Activated CD8-positive, alpha-beta memory T cell treated with anti-CD3 and anti-CD28 coated beads, Interleukin-2, amount 50 U/mL, for 4 hours (primary cell): ENCODE data around the gene FEM1C.
"Not testable (repeated sequence)": the region's sequence is repeated elsewhere in the genome, so short reads cannot be mapped to it uniquely, and the experiment has no call there.

Source experiments
- DNase-seq: peaks from one replicate; pipeline ENCODE4 v3.0.0-alpha.2; 2020

FEM1C gene

DNA sequence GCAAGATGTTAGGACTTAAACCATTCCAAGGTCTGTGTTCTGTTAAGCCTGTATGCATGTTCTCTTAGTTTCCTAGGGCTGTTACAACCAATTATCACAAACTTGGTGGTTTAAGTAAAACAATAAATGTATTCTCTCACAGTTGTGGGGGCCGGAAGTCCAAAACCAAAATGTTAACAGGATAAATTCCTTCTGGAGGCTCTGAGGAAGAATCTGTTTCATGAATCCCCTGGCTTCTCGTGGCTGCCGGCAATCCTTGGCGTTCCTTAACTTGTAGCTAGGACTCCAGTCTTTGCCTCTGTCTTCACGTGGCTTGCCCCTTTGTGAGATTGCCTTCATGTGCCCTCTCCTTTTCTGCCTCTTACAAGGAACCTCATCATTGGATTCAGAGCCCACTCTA, 30.4 kb downstream of the FEM1C start:
- DNase-seq: no peak

DNA sequence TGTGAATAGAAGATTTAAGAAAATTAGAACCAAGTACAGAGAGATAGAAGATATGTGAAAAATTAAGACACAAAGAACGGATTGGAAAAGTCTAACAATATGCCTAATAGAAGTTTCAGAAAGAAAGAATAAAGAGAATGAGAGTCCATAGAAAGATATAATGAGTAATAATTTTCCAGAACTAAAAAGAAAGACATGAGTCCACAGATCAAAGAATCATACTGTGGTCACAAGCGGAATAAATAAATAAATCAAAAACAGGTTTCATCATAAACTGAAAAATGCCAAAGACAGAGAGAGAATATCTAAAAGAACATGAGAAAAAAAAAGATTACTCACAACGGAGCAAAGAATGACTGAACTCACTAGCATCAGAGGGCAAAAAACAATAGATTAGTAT, 32.9 kb downstream of the FEM1C start:
- no peak for DNase-seq

DNA sequence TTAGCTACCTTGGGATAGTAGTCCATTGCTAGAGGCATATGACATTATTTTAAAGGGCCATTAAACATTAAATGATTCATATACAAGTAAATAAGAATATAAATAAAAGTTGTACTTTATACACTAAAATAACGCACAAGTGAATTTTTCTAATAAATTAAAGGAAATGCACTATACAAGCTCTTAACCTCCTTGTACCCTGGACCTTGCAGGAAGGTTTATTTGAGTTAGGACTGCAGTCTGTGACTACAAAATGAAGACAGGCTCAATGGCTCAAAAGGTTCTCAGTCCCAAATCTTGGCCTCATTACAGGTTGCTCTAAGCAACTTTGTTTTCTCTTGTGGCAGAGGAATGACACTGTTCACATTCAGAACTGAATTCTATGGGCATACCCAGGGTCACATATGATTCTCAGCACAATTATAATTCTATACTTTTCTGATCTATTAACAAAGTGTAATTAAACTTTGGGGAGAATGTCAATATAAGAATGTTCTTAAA, 34.4 kb downstream of the FEM1C start:
- no peak for DNase-seq

DNA sequence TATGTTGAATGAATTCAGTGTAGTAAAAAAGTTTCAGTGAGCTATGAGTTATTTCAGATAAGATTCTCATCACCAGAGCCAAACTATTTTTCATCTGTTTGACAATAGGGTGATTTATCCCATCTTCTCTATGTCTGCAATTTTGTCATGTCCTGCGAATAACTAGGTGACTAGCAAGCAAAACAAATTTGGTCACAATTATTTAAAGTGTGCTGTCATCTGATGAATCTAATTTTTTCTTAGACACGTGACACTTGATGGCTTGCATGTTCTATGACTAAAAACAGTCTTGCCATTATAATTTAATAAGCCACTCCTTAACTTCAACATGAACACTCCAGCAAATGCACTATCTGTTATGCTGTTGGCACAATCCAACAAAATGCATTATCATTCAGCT, 35.0 kb downstream of the FEM1C start:
- no peak for DNase-seq

DNA sequence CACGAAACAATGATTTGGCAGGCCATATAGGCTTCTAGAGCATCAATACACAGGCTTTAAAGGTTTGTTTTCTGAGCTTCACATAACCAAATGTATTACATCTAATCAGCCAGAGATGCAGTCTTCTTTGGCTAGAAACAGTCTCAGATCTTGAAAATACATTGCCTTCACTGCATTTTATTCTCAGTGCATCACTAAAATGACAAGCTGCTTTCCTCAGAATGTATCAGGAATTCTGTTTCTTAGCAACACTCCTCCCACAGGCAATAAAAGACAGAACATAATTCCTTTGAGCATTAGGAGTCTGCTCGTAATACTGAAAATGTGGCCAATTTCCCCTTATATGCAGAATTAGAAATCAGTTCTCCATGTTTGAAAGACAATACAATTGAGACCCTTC, 36.9 kb downstream of the FEM1C start:
- DNase-seq: no peak

DNA sequence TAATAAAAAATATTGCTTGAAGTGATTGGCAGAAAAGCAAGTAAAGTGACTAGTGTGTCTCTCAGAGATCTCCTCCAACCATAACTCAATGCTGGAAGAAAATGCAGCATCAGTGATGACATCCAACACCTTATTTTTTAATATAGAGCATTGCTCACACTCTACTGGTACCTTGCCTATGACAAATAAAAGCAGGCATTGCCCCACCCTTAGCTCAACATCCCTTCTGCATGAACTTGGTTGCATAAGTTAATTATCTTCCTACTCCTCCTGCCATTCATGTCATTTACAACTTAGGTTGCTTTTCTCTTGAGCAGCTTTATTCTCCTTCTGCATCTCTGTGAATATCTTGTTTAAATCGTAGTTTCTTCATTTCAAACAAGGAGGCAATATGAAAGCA, 41.2 kb downstream of the FEM1C start:
- DNase-seq: no peak

DNA sequence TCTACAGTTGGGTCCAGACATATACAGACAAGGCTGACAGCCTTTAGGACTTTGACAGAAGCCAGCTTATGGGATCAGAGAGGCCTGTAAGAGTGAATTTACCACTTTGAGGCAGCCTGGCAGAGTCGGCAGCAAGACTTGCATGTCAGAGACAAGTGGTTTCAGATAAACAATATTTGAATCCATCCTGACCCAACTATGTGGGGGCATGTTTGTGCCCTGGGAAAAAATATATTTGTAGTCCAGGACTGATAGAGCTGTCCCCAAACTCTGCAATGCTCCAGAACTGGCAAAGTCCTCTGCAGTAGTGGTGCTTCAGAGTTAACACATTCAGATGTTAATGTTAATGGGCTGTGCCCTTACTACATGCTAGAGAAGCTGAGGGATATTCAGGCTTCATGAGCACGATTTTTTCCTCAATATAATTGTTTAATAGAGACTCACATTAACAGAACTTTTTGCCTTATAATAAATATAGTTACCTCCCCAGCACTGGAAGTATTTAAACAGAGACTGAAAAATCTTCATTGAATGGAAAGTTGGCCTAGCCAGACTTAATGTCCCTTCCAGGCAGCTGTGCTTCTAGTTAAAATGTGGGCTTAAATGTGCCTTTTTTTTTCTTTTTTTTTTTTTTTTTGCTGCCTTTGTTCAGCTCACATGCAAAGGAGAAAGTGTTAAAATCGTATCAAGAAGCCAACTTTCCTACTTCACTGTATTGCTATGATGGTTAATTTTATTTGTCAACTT, 42.9 kb downstream of the FEM1C start:
- DNase-seq: no peak

DNA sequence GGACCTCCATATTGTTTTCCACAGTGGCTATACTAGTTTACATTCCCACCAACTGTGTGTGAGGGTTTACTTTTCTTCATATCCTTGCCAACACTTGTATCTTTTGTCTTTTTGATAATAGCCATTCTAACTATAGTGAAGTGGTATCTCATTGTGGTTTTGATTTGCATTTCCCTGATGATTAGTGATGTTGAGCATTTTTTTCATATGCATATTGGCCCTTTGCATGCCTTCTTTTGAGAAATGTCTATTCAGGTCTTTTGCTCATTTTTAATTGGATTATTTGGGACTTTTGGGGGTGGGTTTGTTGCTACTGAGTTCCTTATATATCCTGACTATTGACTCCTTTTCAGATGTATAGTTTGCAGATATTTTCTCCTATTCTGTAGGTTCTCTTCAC, 44.4 kb downstream of the FEM1C start:
- no peak for DNase-seq

DNA sequence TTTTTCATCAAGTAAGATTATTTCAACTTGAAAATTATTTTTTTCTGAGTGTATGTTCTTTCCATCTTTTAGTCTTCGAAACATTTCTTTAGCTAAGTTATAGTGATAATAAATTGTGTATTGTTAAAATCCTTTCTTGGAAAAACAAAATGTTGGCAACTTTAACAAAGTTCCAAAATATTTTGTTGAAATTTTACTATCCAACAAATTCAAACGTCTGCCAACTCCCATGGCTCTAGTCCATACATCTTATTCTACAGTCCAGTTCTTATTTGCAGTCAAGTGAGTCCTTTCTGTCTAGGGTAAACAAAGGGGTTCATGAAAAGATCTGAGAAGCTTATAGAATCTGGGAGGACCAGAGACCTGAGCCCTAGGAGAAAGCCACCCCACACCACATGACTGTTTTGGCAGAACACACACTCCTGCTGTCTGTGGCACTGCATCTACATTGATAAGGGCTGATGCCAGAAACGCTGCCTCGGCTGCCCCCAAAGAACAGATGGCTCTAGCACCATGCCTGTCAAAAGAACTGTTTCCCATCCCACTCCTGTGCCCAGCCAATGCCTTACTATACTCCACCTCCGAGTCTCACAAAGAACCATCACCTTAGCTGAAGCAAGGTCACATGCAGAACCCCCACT, 47.5 kb downstream of the FEM1C start:
- DNase-seq: no peak

DNA sequence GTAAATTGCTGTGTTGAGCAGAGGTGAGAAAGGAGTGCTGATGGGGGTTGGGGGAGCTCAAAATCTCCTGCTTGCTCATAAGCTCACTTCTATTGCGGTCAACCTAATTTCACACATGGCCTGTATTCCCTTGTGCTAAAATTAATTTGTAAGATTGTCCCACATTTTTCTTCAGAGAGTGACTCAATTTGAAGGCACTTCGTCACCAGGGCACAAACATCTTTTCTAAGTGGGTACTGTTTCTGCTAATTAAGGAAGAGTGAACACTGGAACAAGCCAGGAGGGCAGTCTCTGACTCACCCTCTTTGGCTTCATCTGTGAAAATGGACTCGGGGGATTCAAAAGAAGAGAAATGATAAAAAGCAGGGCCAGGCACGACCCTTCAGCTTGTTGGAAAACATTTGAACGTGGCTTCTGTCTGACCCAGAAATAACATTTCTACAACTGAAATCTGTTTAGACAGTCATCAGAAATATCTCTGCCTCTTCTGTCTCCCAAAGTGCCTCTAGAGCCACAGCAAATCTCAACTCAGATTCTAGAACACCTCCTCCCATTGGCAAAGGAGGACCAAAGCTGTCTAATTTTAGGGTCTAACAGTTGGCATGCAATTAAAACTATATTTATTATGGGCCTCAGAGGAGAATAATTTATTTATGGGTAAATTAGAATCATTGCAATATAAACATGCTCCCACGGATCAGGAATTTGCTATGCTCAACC, 49.8 kb downstream of the FEM1C start:
- DNase-seq: no peak

DNA sequence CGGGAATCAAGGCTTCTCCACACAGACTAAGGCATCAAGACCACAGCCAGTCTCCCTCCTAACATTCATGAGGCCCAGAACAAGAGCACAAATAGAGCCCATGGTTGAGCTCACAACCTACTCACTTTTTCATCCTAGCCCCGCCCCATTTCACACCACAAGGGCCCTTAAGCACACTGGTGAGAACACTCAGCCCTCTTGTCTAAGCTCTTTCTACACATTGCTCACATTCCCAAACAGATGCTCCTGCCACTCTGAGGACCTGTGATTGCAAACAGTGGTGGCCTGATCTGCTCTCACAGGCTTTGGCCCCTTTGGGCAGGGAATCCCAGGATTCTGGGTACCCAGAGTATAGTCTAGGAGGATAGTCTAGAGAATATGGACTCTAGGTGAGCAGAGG, 54.0 kb downstream of the FEM1C start:
- no peak for DNase-seq

DNA sequence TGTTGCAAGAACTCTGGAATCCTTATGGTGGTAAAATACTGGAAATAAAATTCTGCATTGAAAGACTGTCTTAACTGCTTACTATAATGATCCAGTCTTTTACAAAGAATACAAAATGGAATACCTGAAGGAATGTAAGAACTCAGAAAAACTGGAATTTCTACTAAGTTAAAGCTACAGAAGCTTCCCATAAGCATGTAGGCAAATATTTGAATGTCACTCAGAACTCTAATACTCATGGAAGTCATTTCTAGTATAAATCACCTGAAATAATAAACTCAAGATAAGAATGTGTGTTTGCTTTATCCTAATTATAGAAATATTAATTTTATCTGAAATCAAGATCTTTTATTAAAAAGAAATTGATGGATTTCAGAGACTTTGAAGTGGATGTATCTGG, 54.8 kb downstream of the FEM1C start:
- no peak for DNase-seq

DNA sequence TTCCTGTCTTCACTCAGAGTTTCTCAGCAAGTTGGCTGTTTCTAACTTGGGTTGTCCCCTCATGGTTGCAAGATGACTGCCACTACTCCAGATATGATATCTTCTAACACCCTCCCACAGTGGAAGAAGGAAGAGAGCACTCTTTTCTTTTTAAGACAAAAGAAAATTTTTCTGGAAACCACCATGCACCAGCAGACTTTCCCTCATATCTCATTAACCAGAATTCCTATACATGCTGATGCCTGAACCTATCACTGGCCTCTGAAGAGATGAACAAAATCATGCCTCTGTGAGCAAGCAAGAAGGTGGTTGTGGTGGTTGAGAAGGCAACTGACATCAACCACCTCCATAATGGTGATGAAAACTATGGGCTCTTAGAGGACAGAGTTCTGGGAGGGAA, 56.8 kb downstream of the FEM1C start:
- DNase-seq: no peak

DNA sequence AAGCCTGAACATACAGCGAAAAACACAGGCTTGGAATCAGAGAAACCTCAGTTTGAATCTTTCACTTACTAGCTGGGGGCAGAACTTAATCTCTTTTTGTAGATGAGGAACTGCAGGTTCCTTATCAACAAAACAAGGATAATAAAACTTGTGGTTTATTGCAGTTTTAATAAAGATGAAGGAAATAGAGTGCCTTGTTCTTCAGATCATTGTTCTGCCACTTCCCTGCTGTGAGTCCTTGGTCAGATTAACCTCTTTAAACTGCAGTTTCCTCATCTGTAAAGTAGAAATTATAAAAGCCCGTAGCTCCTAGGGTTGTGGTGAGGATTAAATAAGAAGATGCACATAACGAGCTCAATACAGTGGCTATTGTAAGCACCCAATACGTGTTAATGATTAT, 57.4 kb downstream of the FEM1C start:
- no peak for DNase-seq

DNA sequence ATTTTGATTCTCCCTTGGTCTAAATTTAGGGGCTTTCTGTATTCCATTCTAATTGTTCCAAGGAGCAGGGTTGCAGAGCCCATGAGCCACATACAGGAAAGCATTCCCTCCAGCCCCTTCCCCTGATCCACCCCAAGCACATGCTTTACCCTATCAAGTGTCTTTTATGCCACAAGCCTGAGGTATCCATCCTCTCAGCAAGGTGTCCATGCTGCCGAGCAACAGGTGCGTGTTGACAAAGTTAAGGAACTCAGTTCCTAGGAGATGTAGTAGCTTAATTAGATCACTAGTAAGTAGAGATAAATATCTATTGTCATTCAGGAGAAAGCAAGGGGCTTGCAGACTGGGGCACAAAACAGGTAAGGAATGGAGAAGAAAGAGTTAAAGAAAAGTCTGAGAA, 57.8 kb downstream of the FEM1C start:
- no peak for DNase-seq

DNA sequence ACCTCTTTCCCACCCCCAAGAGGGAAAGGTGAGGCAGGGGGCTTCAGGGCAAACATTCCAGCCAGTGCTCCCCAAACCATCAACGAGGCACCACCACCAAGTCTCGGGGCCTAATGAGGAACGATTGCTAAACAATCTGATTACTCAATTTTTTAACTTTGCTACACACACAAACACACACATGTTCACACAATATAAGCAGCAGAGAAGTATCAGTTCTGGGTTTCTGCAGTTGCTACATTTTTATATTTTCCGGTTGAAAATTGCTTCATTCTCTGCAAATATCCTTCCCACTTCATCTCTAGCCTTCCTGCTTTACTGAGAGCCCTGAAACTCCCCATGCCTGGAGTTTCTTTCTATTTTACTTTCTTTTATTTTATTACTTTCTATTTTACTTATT, 60.2 kb downstream of the FEM1C start:
- no peak for DNase-seq

DNA sequence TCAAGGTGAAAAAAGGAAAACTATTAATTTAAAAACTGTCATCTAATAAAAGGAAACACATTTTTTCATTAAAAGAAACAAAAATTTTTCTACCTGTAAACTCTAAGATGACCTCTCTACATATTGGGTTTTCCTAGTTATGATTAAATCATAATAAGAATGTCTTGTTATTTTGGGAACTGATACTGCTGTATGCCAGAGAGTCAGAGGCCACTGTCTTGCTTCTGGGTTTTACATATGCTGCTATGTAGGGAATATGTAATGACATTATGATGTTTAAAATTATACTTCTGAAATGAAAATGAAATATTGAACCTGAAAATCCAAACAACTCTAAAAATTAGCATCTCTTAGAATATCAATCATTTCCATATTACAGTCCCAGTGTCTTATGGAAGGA, 63.7 kb downstream of the FEM1C start:
- no peak for DNase-seq

DNA sequence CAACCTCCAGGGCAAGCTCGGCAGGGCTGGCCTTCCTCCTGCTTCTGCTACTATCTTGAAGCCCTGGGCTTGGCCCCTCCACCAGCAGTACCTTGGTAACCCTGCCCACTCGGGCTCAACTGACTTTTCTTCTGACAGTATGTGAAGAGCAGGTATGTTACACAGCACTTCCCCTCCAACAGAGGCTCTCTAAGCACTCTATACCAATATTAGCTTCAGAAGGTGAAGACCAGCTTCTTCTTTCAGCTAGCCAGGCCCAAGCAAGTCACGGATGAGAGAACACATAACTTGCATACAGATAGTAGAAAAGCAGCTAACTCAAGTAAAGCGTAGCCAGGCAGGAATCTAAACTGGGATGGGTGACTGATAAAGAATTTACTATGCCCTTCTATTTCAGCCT, 64.3 kb downstream of the FEM1C start:
- no peak for DNase-seq

DNA sequence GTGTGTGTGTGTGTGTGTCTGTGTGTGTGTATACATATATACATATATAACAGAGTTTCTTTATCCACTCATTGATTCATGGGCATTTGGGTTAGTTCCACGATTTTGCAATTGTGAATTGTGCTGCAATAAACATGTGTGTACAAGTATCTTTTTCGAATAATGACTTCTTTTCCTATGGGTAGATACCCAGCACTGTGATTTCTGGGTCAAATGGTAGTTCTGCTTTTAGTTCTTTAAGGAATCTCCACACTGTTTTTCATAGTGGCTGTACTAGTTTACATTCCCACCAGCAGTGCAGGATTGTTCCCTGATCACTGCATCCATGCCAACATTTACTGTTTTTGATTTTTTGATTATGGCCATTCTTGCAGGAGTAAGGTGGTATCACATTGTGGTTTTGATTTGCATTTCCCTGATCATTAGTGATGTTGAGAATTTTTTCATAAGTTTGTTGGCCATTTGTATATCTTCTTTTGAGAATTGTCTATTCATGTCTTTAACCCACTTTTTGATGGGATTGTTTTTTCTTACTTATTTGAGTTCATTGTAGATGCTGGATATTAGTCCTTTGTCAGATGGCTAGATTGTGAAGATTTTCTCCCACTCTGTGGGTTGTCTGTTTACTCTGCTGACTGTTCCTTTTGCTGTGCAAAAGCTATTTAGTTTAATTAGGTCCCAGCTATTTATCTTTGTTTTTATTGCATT, 65.3 kb downstream of the FEM1C start:
- not testable (repeated sequence) for DNase-seq

DNA sequence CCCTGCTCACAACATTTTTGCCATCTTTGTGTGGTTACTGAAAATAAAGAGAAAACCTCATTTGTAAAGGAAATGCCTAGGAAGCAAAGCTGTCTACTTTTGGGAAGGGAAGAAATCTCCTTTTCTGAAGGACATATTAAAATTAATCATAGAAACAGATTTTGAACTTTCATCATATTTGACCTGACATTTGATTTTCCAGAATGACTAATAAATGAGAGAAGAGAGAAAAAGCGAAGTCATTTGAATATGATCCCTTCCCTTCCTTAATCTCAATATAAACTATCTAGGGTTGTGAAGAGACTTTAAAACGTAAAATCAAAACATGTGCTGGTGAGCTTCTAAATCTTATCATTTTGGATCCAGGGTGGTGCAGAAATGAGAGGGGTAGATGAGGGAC, 66.3 kb downstream of the FEM1C start:
- DNase-seq: no peak

DNA sequence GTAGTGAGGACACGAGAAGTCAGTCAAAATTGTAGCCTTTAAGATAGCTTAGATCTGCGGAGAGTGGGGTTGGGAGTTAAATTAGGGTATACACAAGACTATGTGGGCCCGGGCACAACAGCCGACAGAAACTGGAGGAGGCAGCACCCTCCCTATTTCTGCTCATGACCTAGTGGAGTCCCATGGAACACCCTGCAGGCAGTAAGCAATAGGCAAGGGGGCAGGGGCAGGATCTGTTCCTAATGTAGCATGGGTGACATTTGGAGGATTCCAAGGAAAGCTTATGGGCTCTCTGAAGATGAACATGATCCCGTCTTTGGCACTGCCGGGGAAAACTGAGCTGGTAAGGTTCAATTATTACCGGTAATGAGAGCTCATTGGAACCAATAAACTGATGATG, 67.0 kb downstream of the FEM1C start:
- no peak for DNase-seq

DNA sequence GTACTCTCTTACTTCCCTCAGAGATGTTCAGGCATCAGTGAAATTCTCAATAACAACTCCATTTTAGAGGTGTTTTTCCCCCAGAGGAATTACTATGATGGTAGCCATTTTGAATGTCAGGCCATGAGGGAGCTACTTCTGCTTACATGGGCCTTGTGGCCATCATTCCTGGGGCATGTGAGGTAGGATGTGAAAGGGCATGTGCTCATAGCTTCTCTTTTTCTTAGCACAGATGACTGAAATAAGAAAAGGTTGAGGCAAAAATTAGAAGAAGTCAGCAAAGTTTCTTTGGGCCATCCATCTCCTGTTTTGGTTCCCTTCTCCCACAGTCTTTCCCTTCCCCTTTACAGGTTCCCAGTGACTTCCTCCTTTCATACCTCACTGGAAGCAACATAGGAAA, 68.8 kb downstream of the FEM1C start:
- DNase-seq: no peak

DNA sequence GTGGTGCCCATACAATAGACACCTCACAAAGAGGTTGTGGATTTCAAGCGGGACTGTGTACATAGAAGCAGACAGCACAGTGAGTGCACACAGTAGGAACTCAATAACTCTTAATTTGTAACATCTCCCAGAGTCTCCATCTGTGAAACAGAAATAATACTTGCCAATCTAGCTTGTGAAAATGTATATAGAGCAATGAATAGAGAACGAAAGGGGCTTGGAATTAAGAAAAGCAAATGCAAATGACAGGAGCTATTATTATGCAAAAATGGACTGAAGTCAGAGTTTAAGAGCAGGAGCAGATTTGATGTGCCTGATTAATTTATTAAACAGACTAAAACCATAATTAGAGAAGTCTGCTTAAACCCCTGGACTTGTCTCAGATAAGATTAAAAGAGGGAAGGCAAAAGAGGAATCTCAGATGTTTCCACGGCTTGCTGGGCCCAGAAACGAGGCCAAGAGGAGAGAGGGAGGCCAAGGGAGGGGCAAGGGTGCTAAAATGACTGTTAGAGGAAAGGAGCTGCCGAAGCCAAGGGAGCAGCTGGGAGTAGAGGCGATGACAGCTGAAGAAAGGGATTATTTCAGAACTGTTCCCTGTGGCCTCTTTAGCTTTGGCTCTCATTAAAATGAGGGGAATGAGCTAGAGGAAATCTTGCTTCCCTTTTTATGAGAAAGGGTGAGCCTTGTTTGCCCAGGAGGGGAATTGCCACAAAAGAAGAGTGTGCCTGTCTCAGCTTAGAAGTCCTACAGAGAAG, 72.1 kb downstream of the FEM1C start:
- DNase-seq: no peak
